ENCODE data around the gene ANXA7.
"Not testable (repeated sequence)": the region's sequence is repeated elsewhere in the genome, so short reads cannot be mapped to it uniquely, and the experiment has no call there.

The ANXA7 gene

GRCh38 chr10:73333202-73333601 is 80.7 kb downstream of the ANXA7 start:
- no peak for DNase-seq

DNA sequence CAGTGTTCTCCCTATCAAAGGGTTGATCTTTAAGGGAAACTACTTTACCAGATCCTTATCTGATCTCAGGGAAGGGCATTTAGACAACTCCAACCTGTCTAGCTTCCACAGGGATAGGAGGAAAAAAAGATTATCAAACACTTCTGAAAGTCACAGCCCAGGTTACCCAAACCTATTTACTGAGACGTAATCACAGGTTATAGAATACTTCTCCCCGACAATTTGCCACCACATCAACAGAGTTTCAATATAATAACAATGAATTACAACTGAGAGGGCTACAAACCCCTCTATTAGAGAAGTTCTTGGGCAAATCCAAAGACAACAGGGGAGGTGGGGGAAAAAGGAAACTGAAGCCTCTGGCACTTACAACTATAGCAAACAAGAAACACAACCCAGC is 81.5 kb downstream of the ANXA7 start:
- DNase-seq, result no peak

- DNase-seq, result not testable (repeated sequence)
Measured at GRCh38 chr10:73328523-73328922, 85.3 kb downstream of the ANXA7 start.

DNA sequence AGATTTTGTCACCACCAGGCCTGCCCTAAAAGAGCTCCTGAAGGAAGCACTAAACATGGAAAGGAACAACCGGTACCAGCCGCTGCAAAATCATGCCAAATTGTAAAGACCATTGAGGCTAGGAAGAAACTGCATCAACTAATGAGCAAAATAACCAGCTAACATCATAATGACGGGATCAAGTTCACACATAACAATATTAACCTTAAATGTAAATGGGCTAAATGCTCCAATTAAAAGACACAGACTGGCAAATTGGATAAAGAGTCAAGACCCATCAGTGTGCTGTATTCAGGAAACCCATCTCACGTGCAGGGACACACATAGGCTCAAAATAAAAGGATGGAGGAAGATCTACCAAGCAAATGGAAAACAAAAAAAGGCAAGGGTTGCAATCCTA is 88.6 kb downstream of the ANXA7 start:
- not testable (repeated sequence) for DNase-seq

All from CD4-positive, alpha-beta T cell treated with Interleukin-21 for 1 hour (primary cell).